Lower leg skin (tissue), 4 donors: ENCODE data around the gene SH2D3C. TPM values are rescaled to one million over a fixed set of nuclear protein-coding genes. Genes with fewer than 3 reads are reported as not detected.

Source experiments
- DNase-seq, 2 donors: peaks; one replicate each; pipeline ENCODE4 v3.0.0-alpha.2; 2019; ENCODE audit warnings: low spot score in 2 of 2
- H3K4me3 ChIP-seq: fragments of 200-600 bp; sonication (generic); 2 replicates; pipeline ENCODE4 v1.5.1; 2017; ENCODE audit warnings: mild to moderate bottlenecking, low read depth; ENCODE audit not compliant: poor library complexity, severe bottlenecking
- POLR2A ChIP-seq, 2 donors: fragments of 450-650 bp; IDR thresholded peaks; one replicate each; pipeline ENCODE4 v1.6.1; 2016 to 2017; ENCODE audit warnings: antibody characterized with exemption in 2 of 2, mild to moderate bottlenecking in 1 of 2, moderate library complexity in 1 of 2
- WGBS, 2 donors: methylation state at CpG; one replicate each; pipeline ENCODE4 v1.1.5; 2018; 5-methylcytosine and 5-hydroxymethylcytosine counted together
- intact Hi-C: fragments of 100-400 bp; cut with DNase I; formaldehyde crosslinking; loops from one replicate; pipeline ENCODE4 v1.15.0; 2023; ENCODE audit warnings: low total_unique reads
- total RNA-seq, 4 donors: library from RNA; depleted of rRNA; stranded (reverse); fragments of >200 nt; gene quantifications; one replicate each; pipeline ENCODE4 v1.1.0, GENCODE V29; 2016
- TF ChIP-seq, protein P1 (sequence below), 3 donors: fragments of 450-650 bp; IDR thresholded peaks; one replicate each; pipeline ENCODE4 v1.5.1; 2016; ENCODE audit warnings: antibody characterized with exemption in 3 of 3, mild to moderate bottlenecking in 3 of 3, moderate library complexity in 2 of 3

SH2D3C gene
- total RNA-seq, 4 donors from 2014 or later, result 1.9 to 8.5 (median 5.3) TPM

DNA sequence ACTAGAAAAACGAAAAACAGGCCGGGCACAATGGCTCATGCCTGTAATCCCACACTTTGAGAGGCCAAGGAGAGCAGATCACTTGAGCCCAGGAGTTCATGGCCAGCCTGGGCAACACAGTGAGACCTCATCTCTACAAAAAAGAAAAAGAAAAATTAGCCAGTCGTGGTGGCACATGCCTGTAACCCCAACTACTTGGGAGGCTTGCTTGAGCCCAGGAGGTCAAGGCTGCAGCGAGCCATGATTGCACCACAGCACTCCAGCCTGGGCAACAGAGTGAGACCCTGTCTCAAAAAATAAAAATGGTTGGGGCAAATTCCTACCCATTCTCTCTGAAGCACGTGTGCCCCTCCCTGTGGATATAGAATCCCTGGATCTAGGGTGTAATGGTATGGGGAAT is 80.1 kb downstream of the SH2D3C start:
- WGBS, 2 donors, result 87 to 94% methylated on average over 5 of the region's 5 CpGs
- H3K4me3 ChIP-seq, result no peak overlapping the region
- intact Hi-C loops, result no loop called here
- TF ChIP-seq, protein P1, sequence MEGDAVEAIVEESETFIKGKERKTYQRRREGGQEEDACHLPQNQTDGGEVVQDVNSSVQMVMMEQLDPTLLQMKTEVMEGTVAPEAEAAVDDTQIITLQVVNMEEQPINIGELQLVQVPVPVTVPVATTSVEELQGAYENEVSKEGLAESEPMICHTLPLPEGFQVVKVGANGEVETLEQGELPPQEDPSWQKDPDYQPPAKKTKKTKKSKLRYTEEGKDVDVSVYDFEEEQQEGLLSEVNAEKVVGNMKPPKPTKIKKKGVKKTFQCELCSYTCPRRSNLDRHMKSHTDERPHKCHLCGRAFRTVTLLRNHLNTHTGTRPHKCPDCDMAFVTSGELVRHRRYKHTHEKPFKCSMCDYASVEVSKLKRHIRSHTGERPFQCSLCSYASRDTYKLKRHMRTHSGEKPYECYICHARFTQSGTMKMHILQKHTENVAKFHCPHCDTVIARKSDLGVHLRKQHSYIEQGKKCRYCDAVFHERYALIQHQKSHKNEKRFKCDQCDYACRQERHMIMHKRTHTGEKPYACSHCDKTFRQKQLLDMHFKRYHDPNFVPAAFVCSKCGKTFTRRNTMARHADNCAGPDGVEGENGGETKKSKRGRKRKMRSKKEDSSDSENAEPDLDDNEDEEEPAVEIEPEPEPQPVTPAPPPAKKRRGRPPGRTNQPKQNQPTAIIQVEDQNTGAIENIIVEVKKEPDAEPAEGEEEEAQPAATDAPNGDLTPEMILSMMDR (IDR thresholded peaks at IDR 0.05), result no peak
- TF ChIP-seq POLR2A (IDR thresholded peaks at IDR 0.05), result no peak
- no peak for DNase-seq

DNA sequence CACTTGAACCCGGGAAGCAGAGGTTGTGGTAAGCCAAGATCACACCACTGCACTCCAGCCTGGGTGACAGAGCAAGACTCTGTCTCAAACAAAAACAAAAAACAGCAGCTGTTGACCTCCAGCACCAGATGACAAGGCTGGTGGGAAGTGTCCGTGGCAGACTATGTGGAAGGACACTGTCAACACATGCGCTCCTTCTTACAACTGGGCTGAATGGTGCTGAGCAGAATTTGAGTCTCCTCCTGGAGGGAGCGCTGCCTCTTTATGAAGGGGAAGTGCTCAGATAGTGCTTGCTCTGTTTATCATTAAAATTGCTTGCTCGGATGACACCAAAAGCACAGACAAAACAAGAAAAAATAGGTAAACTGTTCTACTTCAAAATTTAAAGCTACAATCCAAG is 80.9 kb downstream of the SH2D3C start:
- no peak for TF ChIP-seq POLR2A (IDR thresholded peaks at IDR 0.05)
- TF ChIP-seq, protein P1 (IDR thresholded peaks at IDR 0.05), result no peak
- intact Hi-C loops, result no loop called here
- H3K4me3 ChIP-seq, result no peak overlapping the region
- no peak for DNase-seq
- WGBS, 2 donors, result 68 to 80% methylated on average over 5 of the region's 5 CpGs

DNA sequence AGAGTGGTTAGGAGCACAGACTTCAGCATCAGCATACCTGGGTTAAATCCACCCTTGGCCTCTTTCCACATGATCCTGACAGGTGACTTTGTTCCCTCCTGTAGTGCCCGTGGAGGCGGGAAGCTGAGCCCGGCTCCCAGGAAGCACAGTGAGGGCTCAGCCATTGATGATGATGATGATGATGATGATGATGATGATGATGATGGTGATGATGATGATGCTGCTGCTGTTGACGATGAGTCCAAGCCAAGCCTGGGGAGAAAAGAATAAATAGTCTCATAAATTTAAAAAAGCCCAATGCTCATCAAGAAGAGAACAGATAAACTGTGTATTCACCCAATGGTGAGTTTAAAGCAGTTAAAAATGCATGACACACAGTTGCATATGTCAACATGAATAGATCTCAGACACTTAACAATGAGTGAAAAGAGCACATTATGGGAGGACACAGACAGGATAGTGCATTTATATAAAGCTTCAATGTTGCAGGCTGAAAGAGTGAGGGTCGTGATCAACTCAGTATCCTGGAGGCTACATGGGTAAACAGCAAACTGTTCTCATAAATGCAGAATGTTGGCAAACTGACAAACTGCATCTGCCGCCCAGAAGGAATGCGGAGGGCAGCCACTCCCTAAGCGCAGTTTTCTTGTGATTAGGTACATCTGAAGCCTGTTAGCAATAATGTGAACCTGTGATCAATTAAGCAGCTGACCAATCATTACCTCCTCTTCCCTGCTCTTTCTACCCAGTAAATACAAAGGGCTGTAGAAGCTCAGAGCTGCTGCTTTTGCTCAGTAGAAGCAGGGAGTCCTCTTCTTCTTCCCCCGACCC is 83.4 kb downstream of the SH2D3C start:
- no peak for DNase-seq
- 54 to 57% methylated on average over 9 of the region's 9 CpGs for WGBS, 2 donors
- TF ChIP-seq, protein P1 (IDR thresholded peaks at IDR 0.05), result no peak
- TF ChIP-seq POLR2A (IDR thresholded peaks at IDR 0.05), result no peak
- no peak overlapping the region for H3K4me3 ChIP-seq
- intact Hi-C loops, result no loop called here

DNA sequence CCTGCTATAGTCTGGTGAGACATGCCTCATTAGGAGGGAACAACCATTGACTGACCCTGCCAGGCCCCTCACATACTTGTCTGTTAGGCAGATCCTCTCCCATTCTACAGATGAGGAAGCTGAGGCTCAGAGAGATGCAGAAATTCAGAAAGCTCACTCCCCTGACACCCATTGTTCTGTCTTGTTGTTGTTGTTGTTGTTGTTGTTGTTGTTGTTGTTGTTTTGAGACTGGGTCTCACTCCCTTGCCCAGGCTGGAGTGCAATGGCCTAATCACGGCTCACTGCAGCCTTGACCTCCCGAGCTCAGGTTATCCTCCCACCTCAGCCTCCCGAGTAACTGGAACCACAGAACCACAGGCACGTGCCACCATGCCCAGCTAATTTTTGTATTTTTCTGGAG is 84.8 kb downstream of the SH2D3C start:
- intact Hi-C loops, result no loop called here
- 96% methylated on average over 4 of the region's 4 CpGs for WGBS, 2 donors
- TF ChIP-seq POLR2A (IDR thresholded peaks at IDR 0.05), result no peak
- TF ChIP-seq, protein P1 (IDR thresholded peaks at IDR 0.05), result no peak
- DNase-seq, result no peak
- no peak overlapping the region for H3K4me3 ChIP-seq

DNA sequence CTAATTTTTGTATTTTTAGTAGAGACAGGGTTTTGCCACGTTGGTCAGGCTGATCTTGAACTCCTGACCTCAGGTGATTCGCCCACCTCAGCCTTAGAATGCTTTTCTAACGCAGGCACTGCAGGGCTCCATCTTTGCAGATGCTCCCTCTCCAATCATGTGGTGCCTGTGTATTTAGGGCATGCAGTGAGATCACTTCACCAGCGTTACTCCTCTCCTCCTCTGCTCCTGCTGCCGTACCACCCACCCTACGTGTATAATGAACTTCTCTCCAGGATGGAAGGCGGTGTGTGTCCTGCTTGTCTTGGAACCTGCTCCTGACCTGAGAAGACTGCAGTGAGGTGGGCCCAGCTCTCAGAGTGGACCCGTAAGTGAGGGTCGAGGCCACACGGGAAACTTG is 85.3 kb downstream of the SH2D3C start:
- DNase-seq, result no peak
- no peak for TF ChIP-seq POLR2A (IDR thresholded peaks at IDR 0.05)
- TF ChIP-seq, protein P1 (IDR thresholded peaks at IDR 0.05), result no peak
- 88 to 93% methylated on average over 10 of the region's 10 CpGs for WGBS, 2 donors
- intact Hi-C loops, result no loop called here
- no peak overlapping the region for H3K4me3 ChIP-seq

DNA sequence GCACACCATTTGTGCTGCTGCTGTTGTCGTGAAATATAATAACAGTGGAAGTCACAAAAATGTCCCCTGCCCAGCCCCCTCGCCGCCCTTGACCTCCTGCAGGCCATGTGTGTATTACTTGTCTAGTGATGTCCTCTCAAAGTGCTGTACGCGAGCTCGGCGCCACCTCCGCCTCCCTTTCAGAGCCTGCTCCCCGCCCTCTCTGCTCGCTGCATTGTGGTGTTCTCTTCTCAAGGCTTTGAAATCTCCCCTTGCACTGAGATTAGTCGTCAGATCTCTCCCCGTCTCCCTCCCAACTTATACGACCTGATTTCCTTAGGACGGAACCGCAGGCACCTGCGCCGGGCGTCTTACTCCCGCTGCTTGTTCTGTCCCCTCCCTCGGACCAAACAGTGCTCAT is 86.4 kb downstream of the SH2D3C start:
- DNase-seq, result no peak
- TF ChIP-seq, protein P1 (IDR thresholded peaks at IDR 0.05), result no peak
- no peak for TF ChIP-seq POLR2A (IDR thresholded peaks at IDR 0.05)
- 90% methylated on average over 20 of the region's 20 CpGs for WGBS, 2 donors
- no peak overlapping the region for H3K4me3 ChIP-seq
- intact Hi-C loops, result no loop called here
